Fibroblast of lung (primary cell): ENCODE results near the gene CLDN4.

Experiments
- CTCF ChIP-seq, 2 donors: IDR thresholded peaks in 1 of 2; conservative IDR thresholded peaks in 1 of 2; 1 replicate in 1 of 2; 2 replicates in 1 of 2; pipeline ENCODE4 v1.5.1; 2011 to 2012; ENCODE audit warnings: low read length in 2 of 2, control low read depth in 1 of 2, inconsistent platforms in 1 of 2, low read depth in 1 of 2, mild to moderate bottlenecking in 1 of 2
- EZH2 ChIP-seq: IDR thresholded peaks from 2 replicates; pipeline ENCODE4 v1.5.1; 2012; ENCODE audit warnings: low read length, control low read depth, mild to moderate bottlenecking; ENCODE audit errors: missing control alignments

GRCh38 chr7:73834626-73835191 is 3.9 kb downstream of the CLDN4 start:
- TF ChIP-seq CTCF (conservative IDR thresholded peaks at IDR 0.05 in 1 of 2, IDR thresholded peaks at IDR 0.05 in 1 of 2; ENCODE audit: low read depth in 1 of 2, low read length in 2 of 2) (no peak), EZH2 (no peak)
